Keratinocyte (primary cell): ENCODE results near the gene CPOX. TPM values are rescaled to one million over a fixed set of nuclear protein-coding genes. Genes with fewer than 3 reads are reported as not detected.

Source experiments
- DNase-seq: peaks from one replicate; pipeline ENCODE4 v3.0.0-alpha.2; 2011; ENCODE audit warnings: low read depth, missing footprints, low spot score
- FAIRE-seq: peaks from 2 replicates; lab custom pipeline; 2011; peaks lifted over from hg19 to GRCh38; lab: Jason Lieb, UNC
- H2AFZ ChIP-seq: 2 replicates; pipeline ENCODE4 v1.6.0; 2012; ENCODE audit warnings: low read length, control low read depth, inconsistent platforms; ENCODE audit not compliant: control insufficient read depth
- H3K27ac ChIP-seq: 2 replicates; pipeline ENCODE4 v1.5.1; 2011; ENCODE audit warnings: low read length; ENCODE audit not compliant: control insufficient read depth, insufficient read depth
- H3K27me3 ChIP-seq: 3 replicates; pipeline ENCODE4 v1.6.0; 2011; ENCODE audit warnings: low read length; ENCODE audit not compliant: control insufficient read depth, insufficient read depth; ENCODE audit errors: extremely low read depth
- H3K36me3 ChIP-seq, 2 experiments: 2 replicates in 1 of 2; 3 replicates in 1 of 2; pipeline ENCODE4 v1.5.1; 2011; ENCODE audit warnings: low read length in 2 of 2, mild to moderate bottlenecking in 1 of 2; ENCODE audit not compliant: control insufficient read depth in 2 of 2, insufficient read depth in 2 of 2; ENCODE audit errors: extremely low read depth in 1 of 2
- H3K4me1 ChIP-seq: 3 replicates; pipeline ENCODE4 v1.5.1; 2011; ENCODE audit warnings: low read length; ENCODE audit not compliant: control insufficient read depth, insufficient read depth; ENCODE audit errors: extremely low read depth
- H3K4me2 ChIP-seq: 3 replicates; pipeline ENCODE4 v1.6.0; 2011; ENCODE audit warnings: low read depth, low read length; ENCODE audit not compliant: control insufficient read depth, insufficient read depth; ENCODE audit errors: extremely low read depth
- H3K4me3 ChIP-seq, 3 experiments: fragments of 200-600 bp in 1 of 3; sonication (generic) in 1 of 3; 2 replicates in 2 of 3; 3 replicates in 1 of 3; pipeline ENCODE4 v1.5.1; 2011 to 2016; ENCODE audit warnings: low read length in 3 of 3, mild to moderate bottlenecking in 3 of 3, control low read depth in 2 of 3, inconsistent platforms in 1 of 3, low read depth in 1 of 3, mixed read lengths in 1 of 3, mixed run types in 1 of 3, moderate library complexity in 1 of 3; ENCODE audit not compliant: control insufficient read depth in 2 of 3, insufficient read depth in 2 of 3; ENCODE audit errors: extremely low read depth in 1 of 3
- H3K79me2 ChIP-seq: 2 replicates; pipeline ENCODE4 v1.6.0; 2012; ENCODE audit warnings: low read length; ENCODE audit not compliant: control insufficient read depth, insufficient read depth
- H3K9ac ChIP-seq: 3 replicates; pipeline ENCODE4 v1.6.0; 2011; ENCODE audit warnings: low read length; ENCODE audit not compliant: control insufficient read depth, insufficient read depth; ENCODE audit errors: extremely low read depth
- H3K9me1 ChIP-seq: 3 replicates; pipeline ENCODE4 v1.6.0; 2011; ENCODE audit warnings: low read length; ENCODE audit not compliant: control insufficient read depth, insufficient read depth; ENCODE audit errors: extremely low read depth
- H3K9me3 ChIP-seq: 2 replicates; pipeline ENCODE4 v1.5.1; 2012; ENCODE audit warnings: low read depth, low read length; ENCODE audit not compliant: control insufficient read depth
- H4K20me1 ChIP-seq: 3 replicates; pipeline ENCODE4 v1.6.0; 2011; ENCODE audit warnings: low read length; ENCODE audit not compliant: control insufficient read depth, insufficient read depth; ENCODE audit errors: extremely low read depth
- CTCF ChIP-seq, 3 experiments: IDR thresholded peaks in 1 of 3; conservative IDR thresholded peaks in 1 of 3; optimal IDR thresholded peaks in 1 of 3; 2 replicates in 2 of 3; 3 replicates in 1 of 3; pipeline versions ENCODE3 to v1.5.1; 2011; ENCODE audit warnings: low read length in 3 of 3, mild to moderate bottlenecking in 3 of 3, moderate library complexity in 2 of 3, control low read depth in 1 of 3, inconsistent platforms in 1 of 3; ENCODE audit not compliant: insufficient read depth in 2 of 3; ENCODE audit errors: extremely low read depth in 1 of 3
- EZH2 ChIP-seq: IDR thresholded peaks from one replicate; pipeline ENCODE4 v1.6.1; 2012; ENCODE audit warnings: inconsistent platforms, mild to moderate bottlenecking, low read length, moderate library complexity
- dilution Hi-C: fragments of 300-500 bp; cut with MboI; formaldehyde crosslinking; loops from one replicate; pipeline ENCODE4 v1.7.0; 2020; ENCODE audit warnings: low sequenced_read_pairs; ENCODE audit not compliant: extremely low pct_ligation_motif_present
- polyA plus RNA-seq, 5 experiments: library from polyadenylated mRNA; depleted of rRNA in 3 of 5; stranded (reverse) in 3 of 5; stranded (forward) in 1 of 5; unstranded in 1 of 5; fragments of >200 nt; gene quantifications; 1 replicate in 1 of 5; 2 replicates in 3 of 5; 3 replicates in 1 of 5; pipeline versions ENCODE4 v1.2.1 to v1.2.3, GENCODE V29; 2011 to 2012; ENCODE audit warnings: missing spikeins in 2 of 5, low read depth in 1 of 5, low replicate concordance in 1 of 5

CPOX gene
- polyA plus RNA-seq, 1 donor (not counting 4 experiments of a cell fraction or from before 2014, with no cell fraction given): 29.4 TPM

- FAIRE-seq (no peak), DNase-seq (no peak)
- Histone ChIP-seq H3K4me3 (no peak overlapping the region), H3K27me3 (no peaks in the 10 kb centered on the region), H2AFZ (no peak overlapping the region), H3K9me1 (no peaks in the 10 kb centered on the region), H3K27ac (no peak overlapping the region), H3K9me3 (no peaks in the 10 kb centered on the region), H3K4me2 (no peak overlapping the region), H3K4me1 (peaks cover 21% of the 10 kb centered on the region), H3K79me2 (no peaks in the 10 kb centered on the region), H3K9ac (no peak overlapping the region), H4K20me1 (no peaks in the 10 kb centered on the region), H3K36me3 (no peaks in the 10 kb centered on the region)
- no peak for TF ChIP-seq CTCF (optimal IDR thresholded peaks at IDR 0.05 in 1 of 3, IDR thresholded peaks at IDR 0.05 in 1 of 3, conservative IDR thresholded peaks at IDR 0.05 in 1 of 3; ENCODE audit: extremely low read depth in 1 of 3, insufficient read depth in 2 of 3, low read length in 3 of 3)
- no peak for TF ChIP-seq EZH2
- dilution Hi-C loops: no loop called here
Observed at GRCh38 chr3:98565843-98566242, 27.6 kb downstream of the CPOX start.

GRCh38 chr3:98565237-98565643 is 28.2 kb downstream of the CPOX start:
- H3K9ac ChIP-seq: no peak overlapping the region
- peaks cover 21% of the 10 kb centered on the region for H3K4me1 ChIP-seq
- no peak for DNase-seq
- H2AFZ ChIP-seq: peak overlapping the region; percentile 6
- H3K4me2 ChIP-seq: no peak overlapping the region
- no peaks in the 10 kb centered on the region for H3K36me3 ChIP-seq
- H3K27me3 ChIP-seq: no peaks in the 10 kb centered on the region
- dilution Hi-C loops: no loop called here
- no peak for FAIRE-seq
- H4K20me1 ChIP-seq: no peaks in the 10 kb centered on the region
- no peaks in the 10 kb centered on the region for H3K9me3 ChIP-seq
- H3K27ac ChIP-seq: no peak overlapping the region
- H3K4me3 ChIP-seq: no peak overlapping the region
- H3K79me2 ChIP-seq: no peaks in the 10 kb centered on the region
- no peak for TF ChIP-seq EZH2
- H3K9me1 ChIP-seq: no peaks in the 10 kb centered on the region

- dilution Hi-C loops: no loop called here
- no peak for FAIRE-seq
- no peak overlapping the region for H3K27ac ChIP-seq
Observed at GRCh38 chr3:98564282-98565005, 29.0 kb downstream of the CPOX start.

More at GRCh38 chr3:98564282-98565005, 29.0 kb downstream of the CPOX start:
- TF ChIP-seq EZH2 (no peak), CTCF (optimal IDR thresholded peaks at IDR 0.05 in 1 of 3, IDR thresholded peaks at IDR 0.05 in 1 of 3, conservative IDR thresholded peaks at IDR 0.05 in 1 of 3; ENCODE audit: extremely low read depth in 1 of 3, insufficient read depth in 2 of 3, low read length in 3 of 3) (no peak)
- no peaks in the 10 kb centered on the region for H4K20me1 ChIP-seq
- no peak overlapping the region for H2AFZ ChIP-seq
- no peaks in the 10 kb centered on the region for H3K36me3 ChIP-seq
- no peak for DNase-seq
- no peak overlapping the region for H3K4me3 ChIP-seq
- no peaks in the 10 kb centered on the region for H3K9me3 ChIP-seq
- no peaks in the 10 kb centered on the region for H3K27me3 ChIP-seq
- no peak overlapping the region for H3K9ac ChIP-seq
- H3K9me1 ChIP-seq: no peaks in the 10 kb centered on the region
- H3K4me1 ChIP-seq: peaks cover 21% of the 10 kb centered on the region
- H3K79me2 ChIP-seq: no peaks in the 10 kb centered on the region
- no peak overlapping the region for H3K4me2 ChIP-seq
